Panc1 (cell line): ENCODE measurements around the gene PTPRJ. TPM values are rescaled to one million over a fixed set of nuclear protein-coding genes. Genes with fewer than 3 reads are reported as not detected.

Source experiments
- ATAC-seq: fragments of 200-7000 bp; cut with Tn5 transposase; 2 replicates; pipeline ENCODE4 v1.9.1; 2020; ENCODE audit warnings: mild to moderate bottlenecking, moderate library complexity
- BruUV-seq: library from RNA; stranded (reverse); fragments of 400-500 nt; replicated peaks from 2 replicates; lab custom pipeline; 2021; lab: Mats Ljungman, UMichigan
- CTCF ChIA-PET: fragments of 300-600 bp; sonication (Branson Sonifier 250); formaldehyde crosslinking; loops from one replicate; lab custom pipeline; 2022; ENCODE audit warnings: antibody characterized with exemption; lab: Charles Lee
- POLR2A ChIA-PET: fragments of 300-600 bp; sonication (Branson Sonifier 250); formaldehyde crosslinking; loops from one replicate; lab custom pipeline; 2022; ENCODE audit warnings: antibody characterized with exemption; lab: Charles Lee
- DNase-seq: peaks from one replicate; pipeline ENCODE4 v3.0.0-alpha.2; 2010; ENCODE audit warnings: low read depth, low spot score
- H3K27ac ChIP-seq: 2 replicates; pipeline ENCODE4 v1.5.1; 2011; ENCODE audit warnings: mild to moderate bottlenecking, low read length, inconsistent platforms
- H3K27me3 ChIP-seq: fragments of 200-500 bp; sonication (Bioruptor generic); 2 replicates; pipeline ENCODE4 v1.6.0; 2014; ENCODE audit warnings: low read length, inconsistent platforms; ENCODE audit not compliant: control insufficient read depth, insufficient read depth
- H3K36me3 ChIP-seq: fragments of 200-500 bp; sonication (Bioruptor generic); 2 replicates; pipeline ENCODE4 v1.5.1; 2014; ENCODE audit warnings: inconsistent platforms, mild to moderate bottlenecking, low read length, moderate library complexity; ENCODE audit not compliant: control insufficient read depth, insufficient read depth
- H3K4me1 ChIP-seq: 2 replicates; pipeline ENCODE4 v1.5.1; 2011; ENCODE audit warnings: inconsistent platforms, mild to moderate bottlenecking, low read length, moderate library complexity; ENCODE audit not compliant: control insufficient read depth, insufficient read depth
- H3K4me3 ChIP-seq, 2 experiments: 2 replicates each; pipeline ENCODE4 v1.5.1; 2011 to 2012; ENCODE audit warnings: low read depth in 2 of 2, low read length in 2 of 2, mild to moderate bottlenecking in 2 of 2, inconsistent platforms in 1 of 2, moderate library complexity in 1 of 2
- H3K9me3 ChIP-seq: fragments of 200-500 bp; sonication (Bioruptor generic); 2 replicates; pipeline ENCODE4 v1.5.1; 2014; ENCODE audit warnings: low read depth, mild to moderate bottlenecking, inconsistent platforms, low read length, moderate library complexity; ENCODE audit not compliant: control insufficient read depth, insufficient read depth
- CTCF ChIP-seq: fragments of 450-650 bp; IDR thresholded peaks from 2 replicates; pipeline ENCODE4 v1.5.1; 2017; ENCODE audit warnings: mild to moderate bottlenecking
- POLR2AphosphoS5 ChIP-seq: IDR thresholded peaks from 2 replicates; pipeline ENCODE4 v1.6.1; 2012; ENCODE audit warnings: mild to moderate bottlenecking, low read depth, low read length, moderate library complexity
- REST ChIP-seq, 2 experiments: IDR thresholded peaks; 2 replicates each; pipeline ENCODE4 v1.6.1; 2011 to 2012; ENCODE audit warnings: low read depth in 2 of 2, control low read depth in 1 of 2, low read length in 1 of 2, mild to moderate bottlenecking in 1 of 2, moderate library complexity in 1 of 2; ENCODE audit not compliant: insufficient read depth in 1 of 2
- SIN3A ChIP-seq: IDR thresholded peaks from 2 replicates; pipeline ENCODE4 v1.6.1; 2012; ENCODE audit warnings: low read depth, mild to moderate bottlenecking, low read length, moderate library complexity, borderline replicate concordance; ENCODE audit not compliant: insufficient read depth
- TCF7L2 ChIP-seq: IDR thresholded peaks from 2 replicates; pipeline ENCODE4 v1.6.1; 2011; ENCODE audit warnings: mild to moderate bottlenecking, low read depth, low read length, inconsistent platforms
- in situ Hi-C: cut with HindIII; loops from 2 replicates; pipeline ENCODE4 v1.10.0; 2016; ENCODE audit warnings: low sequenced_read_pairs, low pct_unique_long_range_greater_than_20kb
- intact Hi-C: fragments of 100-400 bp; cut with micrococcal nuclease; formaldehyde crosslinking; loops from one replicate; pipeline ENCODE4 v1.10.0; 2022; ENCODE audit not compliant: unreplicated experiment
- total RNA-seq: library from RNA; stranded (reverse); gene quantifications from one replicate; pipeline ENCODE4 v1.2.1, GENCODE V29; 2021; ENCODE audit not compliant: unreplicated experiment

Gene PTPRJ
- total RNA-seq, 1 experiment from 2014 or later: 73.6 TPM

- H3K27ac ChIP-seq: no peak overlapping the region
- ChIA-PET POLR2A (no interaction called here), CTCF (no interaction called here)
- ATAC-seq (no peak), DNase-seq (no peak)
- TF ChIP-seq SIN3A (no peak), REST (IDR thresholded peaks at IDR 0.05; ENCODE audit: insufficient read depth in 1 of 2, low read depth in 2 of 2, low read length in 1 of 2) (no peak), TCF7L2 (no peak), POLR2AphosphoS5 (no peak), CTCF (no peak)
- no peak overlapping the region for H3K4me3 ChIP-seq
- no peaks in the 10 kb centered on the region for H3K9me3 ChIP-seq
- intact Hi-C loops: no loop called here
- H3K36me3 ChIP-seq: peaks cover 2% of the 10 kb centered on the region
- H3K4me1 ChIP-seq: no peaks in the 10 kb centered on the region
- in situ Hi-C loops: no loop called here
- no peaks in the 10 kb centered on the region for H3K27me3 ChIP-seq
- BruUV-seq: no TSS peak
These were observed 145.5 kb downstream of the PTPRJ start for GRCh38 chr11:48125866-48126265.

GRCh38 chr11:48127521-48128183 lies 147.3 kb downstream of the PTPRJ start:
- no peak for TF ChIP-seq REST (IDR thresholded peaks at IDR 0.05; ENCODE audit: insufficient read depth in 1 of 2, low read depth in 2 of 2, low read length in 1 of 2)
- TF ChIP-seq CTCF: no peak
- no peak for TF ChIP-seq POLR2AphosphoS5
- TF ChIP-seq TCF7L2: no peak
- no peak for TF ChIP-seq SIN3A
- DNase-seq (no peak), ATAC-seq (no peak)
- in situ Hi-C loops (no loop called here), intact Hi-C loops (no loop called here)
- no TSS peak for BruUV-seq
- Histone ChIP-seq H3K4me3 (no peak overlapping the region), H3K27me3 (no peaks in the 10 kb centered on the region), H3K9me3 (no peaks in the 10 kb centered on the region), H3K36me3 (peaks cover 7% of the 10 kb centered on the region), H3K27ac (no peak overlapping the region), H3K4me1 (no peaks in the 10 kb centered on the region)
- POLR2A ChIA-PET: no interaction called here
- CTCF ChIA-PET: no interaction called here
